HUES64 (cell line): ENCODE data around the gene GTF2I.
"Not testable (repeated sequence)": the region's sequence is repeated elsewhere in the genome, so short reads cannot be mapped to it uniquely, and the experiment has no call there.

Experiments used
- H3K27ac ChIP-seq: 2 replicates; pipeline ENCODE4 v1.7.0; 2013; ENCODE audit warnings: low read depth, low read length, inconsistent platforms
- H3K27me3 ChIP-seq: 2 replicates; pipeline ENCODE4 v1.6.1; 2013; ENCODE audit warnings: mild to moderate bottlenecking, low read length; ENCODE audit not compliant: insufficient read depth
- H3K36me3 ChIP-seq: 2 replicates; pipeline ENCODE4 v1.6.1; 2013; ENCODE audit warnings: mild to moderate bottlenecking, low read length; ENCODE audit not compliant: insufficient read depth
- H3K4me1 ChIP-seq: 2 replicates; pipeline ENCODE4 v1.6.1; 2013; ENCODE audit warnings: mild to moderate bottlenecking, low read length, moderate library complexity; ENCODE audit not compliant: insufficient read depth
- H3K4me3 ChIP-seq: 2 replicates; pipeline ENCODE4 v1.5.1; 2013; ENCODE audit warnings: mild to moderate bottlenecking, low read length, moderate library complexity
- H3K9ac ChIP-seq: 2 replicates; pipeline ENCODE4 v1.6.1; 2013; ENCODE audit warnings: mild to moderate bottlenecking, low read depth, low read length
- H3K9me3 ChIP-seq: 2 replicates; pipeline ENCODE4 v1.6.1; 2013; ENCODE audit warnings: low read depth, low read length; ENCODE audit not compliant: insufficient read depth
- whole genome bisulfite sequencing: fragments of 150-250, 120-280 bp; methylation state at CpG from one replicate; pipeline ENCODE4 v1.1.7; 2013; ENCODE audit warnings: missing lambda C conversion rate; 5-methylcytosine and 5-hydroxymethylcytosine counted together

GTF2I gene

GRCh38 chr7:74788369-74789150 is 131.0 kb downstream of the GTF2I start:
- peak overlapping the region; percentile 43 for H3K4me3 ChIP-seq
- H3K27ac ChIP-seq, H3K4me1 ChIP-seq, H3K36me3 ChIP-seq, H3K9me3 ChIP-seq, H3K9ac ChIP-seq, H3K27me3 ChIP-seq: not testable (repeated sequence)
- WGBS: 1% methylated on average over 18 of the region's 82 CpGs

DNA sequence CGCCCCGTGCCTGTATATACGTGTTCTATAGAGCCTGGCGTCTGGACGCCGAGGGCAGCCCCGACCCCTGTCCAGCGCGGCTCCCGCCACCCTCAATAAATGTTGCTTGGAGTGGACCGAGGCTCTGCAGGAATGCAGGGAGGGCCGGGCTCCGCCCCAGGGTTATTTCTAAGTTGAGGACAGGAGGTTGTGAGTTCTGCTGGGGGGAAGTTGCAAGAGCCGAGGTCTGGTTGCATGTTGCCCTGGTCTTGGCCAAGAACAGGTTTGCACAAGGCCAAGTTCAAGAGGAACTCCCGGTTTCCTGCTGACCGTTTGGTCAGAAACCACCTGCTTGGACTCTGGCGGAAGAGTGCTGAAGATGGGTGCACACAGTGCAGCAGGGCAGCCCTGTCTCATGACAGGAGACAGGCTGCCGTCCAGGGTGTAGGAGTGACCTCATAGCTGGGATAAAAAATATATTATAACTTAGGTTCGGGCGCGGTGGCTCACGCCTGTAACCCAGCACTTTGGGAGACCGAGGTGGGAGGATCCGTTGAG is 131.8 kb downstream of the GTF2I start:
- no CpG with 5 or more reads among the region's 24 CpGs for WGBS
- H3K27ac ChIP-seq, H3K27me3 ChIP-seq, H3K4me3 ChIP-seq, H3K9ac ChIP-seq, H3K4me1 ChIP-seq, H3K9me3 ChIP-seq, H3K36me3 ChIP-seq: not testable (repeated sequence)

DNA sequence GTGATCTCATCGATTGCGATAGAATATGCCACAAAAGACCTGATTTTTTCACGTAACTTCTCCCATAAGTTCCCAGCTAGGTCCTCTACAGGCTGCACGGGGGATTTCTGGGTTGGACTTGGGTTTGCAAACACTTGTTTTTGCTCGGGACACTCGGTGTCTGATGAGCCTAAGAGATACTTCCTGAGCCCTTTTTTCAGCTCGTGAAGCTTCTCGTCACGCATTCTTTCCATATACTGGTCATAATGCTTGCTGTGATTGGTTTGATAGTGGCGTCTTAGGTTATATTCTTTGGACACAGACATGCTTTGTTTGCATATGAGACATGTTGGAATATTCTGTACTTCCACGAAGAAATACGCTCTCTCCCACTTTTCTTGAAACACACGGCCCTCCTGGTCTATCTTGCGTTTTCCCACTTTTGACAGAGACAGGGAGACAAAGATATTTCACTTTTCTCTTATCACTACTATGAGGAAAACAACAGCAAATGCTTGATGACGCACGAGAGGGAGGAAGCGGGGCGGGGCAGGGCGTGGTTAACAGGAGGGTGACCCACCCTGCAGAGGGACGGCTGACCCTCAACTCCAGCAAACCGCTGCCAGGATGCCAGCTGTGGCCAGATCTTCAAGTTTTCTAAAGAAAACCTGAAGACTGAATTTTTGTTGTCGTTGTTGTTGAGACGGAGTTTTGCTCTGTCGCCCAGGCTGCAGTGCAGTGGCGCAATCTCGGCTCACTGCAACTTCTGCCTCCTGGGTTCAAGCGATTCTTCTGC is 140.5 kb downstream of the GTF2I start:
- H3K36me3 ChIP-seq, H3K4me3 ChIP-seq, H3K9me3 ChIP-seq, H3K27ac ChIP-seq, H3K9ac ChIP-seq, H3K27me3 ChIP-seq, H3K4me1 ChIP-seq: not testable (repeated sequence)
- WGBS: 90% methylated on average over 11 of the region's 27 CpGs

DNA sequence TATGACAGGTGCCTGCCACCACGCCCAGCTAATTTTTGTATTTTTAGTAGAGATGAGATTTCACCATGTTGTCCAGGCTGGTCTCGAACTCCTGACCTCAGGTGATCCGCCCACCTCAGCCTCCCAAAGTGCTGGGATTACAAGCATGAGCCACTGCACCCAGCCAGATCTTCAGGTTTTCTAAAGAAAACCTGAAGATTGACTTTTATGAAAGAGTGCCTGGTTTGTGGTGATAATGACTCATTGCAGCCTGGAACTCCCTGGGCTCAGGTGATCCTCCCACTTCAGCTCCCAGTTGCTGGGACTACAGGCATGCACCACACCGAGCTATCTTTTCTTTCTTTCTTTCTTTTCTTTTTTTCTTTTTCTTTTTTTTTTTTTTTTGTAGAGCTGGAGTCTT is 141.1 kb downstream of the GTF2I start:
- 100% methylated on average over 1 of the region's 4 CpGs for WGBS
- not testable (repeated sequence) for H3K27me3 ChIP-seq, H3K9me3 ChIP-seq, H3K27ac ChIP-seq, H3K4me3 ChIP-seq, H3K4me1 ChIP-seq, H3K9ac ChIP-seq, H3K36me3 ChIP-seq
